Gastrocnemius medialis (tissue), 4 donors: ENCODE results near the gene SLC1A7.

Source experiments
- POLR2A ChIP-seq, 2 donors: fragments of 450-650 bp; IDR thresholded peaks; one replicate each; pipeline ENCODE4 v1.6.1; 2017; ENCODE audit warnings: antibody characterized with exemption in 2 of 2, mild to moderate bottlenecking in 2 of 2, moderate library complexity in 2 of 2
- TF ChIP-seq, protein P1 (sequence below), 5 experiments: fragments of 450-650 bp in 3 of 5; fragments of 200-600 bp in 2 of 5; sonication (generic) in 2 of 5; IDR thresholded peaks in 4 of 5; conservative IDR thresholded peaks in 1 of 5; 1 replicate in 4 of 5; 2 replicates in 1 of 5; pipeline ENCODE4 v1.5.1; 2016 to 2019; ENCODE audit warnings: antibody characterized with exemption in 5 of 5, mild to moderate bottlenecking in 3 of 5, moderate library complexity in 3 of 5

DNA sequence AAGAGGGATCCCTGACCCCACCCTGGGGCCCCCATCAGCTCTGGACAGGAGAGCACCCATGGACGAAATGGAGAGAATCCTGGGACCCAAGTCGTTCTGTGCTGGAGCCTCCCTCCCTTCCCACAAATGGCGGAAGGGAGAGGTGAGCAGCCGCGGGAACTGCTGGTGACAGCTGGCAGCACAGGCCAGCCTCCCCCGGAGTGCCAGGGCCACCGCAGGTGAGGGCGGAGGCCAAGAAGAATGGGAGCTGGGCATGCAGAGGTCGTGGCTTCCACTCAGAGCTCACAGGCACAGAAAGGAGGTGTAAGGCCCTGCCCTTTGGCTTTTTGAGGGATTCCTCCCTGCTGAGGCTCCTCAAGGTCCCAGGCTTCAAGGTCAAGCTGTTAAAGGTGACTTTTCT is 24.6 kb downstream of the SLC1A7 start:
- TF ChIP-seq, protein P1, sequence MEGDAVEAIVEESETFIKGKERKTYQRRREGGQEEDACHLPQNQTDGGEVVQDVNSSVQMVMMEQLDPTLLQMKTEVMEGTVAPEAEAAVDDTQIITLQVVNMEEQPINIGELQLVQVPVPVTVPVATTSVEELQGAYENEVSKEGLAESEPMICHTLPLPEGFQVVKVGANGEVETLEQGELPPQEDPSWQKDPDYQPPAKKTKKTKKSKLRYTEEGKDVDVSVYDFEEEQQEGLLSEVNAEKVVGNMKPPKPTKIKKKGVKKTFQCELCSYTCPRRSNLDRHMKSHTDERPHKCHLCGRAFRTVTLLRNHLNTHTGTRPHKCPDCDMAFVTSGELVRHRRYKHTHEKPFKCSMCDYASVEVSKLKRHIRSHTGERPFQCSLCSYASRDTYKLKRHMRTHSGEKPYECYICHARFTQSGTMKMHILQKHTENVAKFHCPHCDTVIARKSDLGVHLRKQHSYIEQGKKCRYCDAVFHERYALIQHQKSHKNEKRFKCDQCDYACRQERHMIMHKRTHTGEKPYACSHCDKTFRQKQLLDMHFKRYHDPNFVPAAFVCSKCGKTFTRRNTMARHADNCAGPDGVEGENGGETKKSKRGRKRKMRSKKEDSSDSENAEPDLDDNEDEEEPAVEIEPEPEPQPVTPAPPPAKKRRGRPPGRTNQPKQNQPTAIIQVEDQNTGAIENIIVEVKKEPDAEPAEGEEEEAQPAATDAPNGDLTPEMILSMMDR (IDR thresholded peaks at IDR 0.05 in 4 of 5, conservative IDR thresholded peaks at IDR 0.05 in 1 of 5): no peak
- no peak for TF ChIP-seq POLR2A (IDR thresholded peaks at IDR 0.05)
